ENCODE measurements around the gene CHST11.

CHST11 gene

GRCh38 chr12:104588047-104588920 lies 131.5 kb downstream of the CHST11 start:
- Histone ChIP-seq H3K4me3 (ENCODE audit: low read depth, low read length) (no peak overlapping the region), H3K36me3 (ENCODE audit: control insufficient read depth, insufficient read depth, low read length) (no peaks in the 10 kb centered on the region), H3K27ac (ENCODE audit: low read depth, low read length) (no peak overlapping the region), H3K9ac (ENCODE audit: low read depth, low read length) (no peak overlapping the region), H3K4me1 (ENCODE audit: control insufficient read depth, insufficient read depth, low read length) (no peaks in the 10 kb centered on the region), H3K27me3 (ENCODE audit: control insufficient read depth, insufficient read depth, low read length) (no peaks in the 10 kb centered on the region), H3K9me3 (ENCODE audit: control insufficient read depth, insufficient read depth, low read length) (no peaks in the 10 kb centered on the region)

- no peaks in the 10 kb centered on the region for H3K36me3 ChIP-seq (ENCODE audit: control insufficient read depth, insufficient read depth, low read length)
- no peak overlapping the region for H3K9ac ChIP-seq (ENCODE audit: low read depth, low read length)
- H3K27me3 ChIP-seq (ENCODE audit: control insufficient read depth, insufficient read depth, low read length): no peaks in the 10 kb centered on the region
- H3K4me3 ChIP-seq (ENCODE audit: low read depth, low read length): no peak overlapping the region
- no peaks in the 10 kb centered on the region for H3K9me3 ChIP-seq (ENCODE audit: control insufficient read depth, insufficient read depth, low read length)
- H3K27ac ChIP-seq (ENCODE audit: low read depth, low read length): no peak overlapping the region
- no peaks in the 10 kb centered on the region for H3K4me1 ChIP-seq (ENCODE audit: control insufficient read depth, insufficient read depth, low read length)
Observed at GRCh38 chr12:104588921-104589590, 132.3 kb downstream of the CHST11 start.

- Histone ChIP-seq H3K4me1 (ENCODE audit: control insufficient read depth, insufficient read depth, low read length) (no peaks in the 10 kb centered on the region), H3K9me3 (ENCODE audit: control insufficient read depth, insufficient read depth, low read length) (no peaks in the 10 kb centered on the region), H3K27ac (ENCODE audit: low read depth, low read length) (no peak overlapping the region), H3K27me3 (ENCODE audit: control insufficient read depth, insufficient read depth, low read length) (no peaks in the 10 kb centered on the region), H3K4me3 (ENCODE audit: low read depth, low read length) (no peak overlapping the region), H3K36me3 (ENCODE audit: control insufficient read depth, insufficient read depth, low read length) (no peaks in the 10 kb centered on the region), H3K9ac (ENCODE audit: low read depth, low read length) (no peak overlapping the region)
Observed at GRCh38 chr12:104590022-104590421, 133.3 kb downstream of the CHST11 start.

GRCh38 chr12:104591257-104591885 lies 134.6 kb downstream of the CHST11 start:
- Histone ChIP-seq H3K4me3 (ENCODE audit: low read depth, low read length) (no peak overlapping the region), H3K36me3 (ENCODE audit: control insufficient read depth, insufficient read depth, low read length) (no peaks in the 10 kb centered on the region), H3K9me3 (ENCODE audit: control insufficient read depth, insufficient read depth, low read length) (no peaks in the 10 kb centered on the region), H3K27ac (ENCODE audit: low read depth, low read length) (no peak overlapping the region), H3K9ac (ENCODE audit: low read depth, low read length) (no peak overlapping the region), H3K4me1 (ENCODE audit: control insufficient read depth, insufficient read depth, low read length) (no peaks in the 10 kb centered on the region), H3K27me3 (ENCODE audit: control insufficient read depth, insufficient read depth, low read length) (no peaks in the 10 kb centered on the region)

- H3K9ac ChIP-seq (ENCODE audit: low read depth, low read length): no peak overlapping the region
- H3K4me1 ChIP-seq (ENCODE audit: control insufficient read depth, insufficient read depth, low read length): peaks cover 13% of the 10 kb centered on the region; the same call in 1 of the 2 replicates
- no peak overlapping the region for H3K27ac ChIP-seq (ENCODE audit: low read depth, low read length)
- no peak overlapping the region for H3K4me3 ChIP-seq (ENCODE audit: low read depth, low read length)
- no peaks in the 10 kb centered on the region for H3K9me3 ChIP-seq (ENCODE audit: control insufficient read depth, insufficient read depth, low read length)
- no peaks in the 10 kb centered on the region for H3K27me3 ChIP-seq (ENCODE audit: control insufficient read depth, insufficient read depth, low read length)
- H3K36me3 ChIP-seq (ENCODE audit: control insufficient read depth, insufficient read depth, low read length): no peaks in the 10 kb centered on the region
Observed at GRCh38 chr12:104593482-104593881, 136.7 kb downstream of the CHST11 start.

GRCh38 chr12:104596134-104596799 lies 139.5 kb downstream of the CHST11 start:
- Histone ChIP-seq H3K4me3 (ENCODE audit: low read depth, low read length) (no peak overlapping the region), H3K9me3 (ENCODE audit: control insufficient read depth, insufficient read depth, low read length) (no peaks in the 10 kb centered on the region), H3K4me1 (ENCODE audit: control insufficient read depth, insufficient read depth, low read length) (peaks cover 13% of the 10 kb centered on the region; the same call in 1 of the 2 replicates), H3K9ac (ENCODE audit: low read depth, low read length) (no peak overlapping the region), H3K27me3 (ENCODE audit: control insufficient read depth, insufficient read depth, low read length) (no peaks in the 10 kb centered on the region), H3K36me3 (ENCODE audit: control insufficient read depth, insufficient read depth, low read length) (no peaks in the 10 kb centered on the region), H3K27ac (ENCODE audit: low read depth, low read length) (no peak overlapping the region)

- Histone ChIP-seq H3K27me3 (ENCODE audit: control insufficient read depth, insufficient read depth, low read length) (no peaks in the 10 kb centered on the region), H3K4me3 (ENCODE audit: low read depth, low read length) (no peak overlapping the region), H3K27ac (ENCODE audit: low read depth, low read length) (no peak overlapping the region), H3K9me3 (ENCODE audit: control insufficient read depth, insufficient read depth, low read length) (no peaks in the 10 kb centered on the region), H3K9ac (ENCODE audit: low read depth, low read length) (no peak overlapping the region), H3K36me3 (ENCODE audit: control insufficient read depth, insufficient read depth, low read length) (no peaks in the 10 kb centered on the region), H3K4me1 (ENCODE audit: control insufficient read depth, insufficient read depth, low read length) (peaks cover 17% of the 10 kb centered on the region; the same call in 1 of the 2 replicates)
Observed at GRCh38 chr12:104596898-104597843, 140.4 kb downstream of the CHST11 start.

- Histone ChIP-seq H3K4me3 (ENCODE audit: low read depth, low read length) (no peak overlapping the region), H3K27ac (ENCODE audit: low read depth, low read length) (no peak overlapping the region), H3K4me1 (ENCODE audit: control insufficient read depth, insufficient read depth, low read length) (peaks cover 17% of the 10 kb centered on the region; the same call in 1 of the 2 replicates), H3K36me3 (ENCODE audit: control insufficient read depth, insufficient read depth, low read length) (no peaks in the 10 kb centered on the region), H3K9me3 (ENCODE audit: control insufficient read depth, insufficient read depth, low read length) (no peaks in the 10 kb centered on the region), H3K27me3 (ENCODE audit: control insufficient read depth, insufficient read depth, low read length) (no peaks in the 10 kb centered on the region), H3K9ac (ENCODE audit: low read depth, low read length) (no peak overlapping the region)
Observed at GRCh38 chr12:104598342-104599271, 141.9 kb downstream of the CHST11 start.

- H3K27ac ChIP-seq (ENCODE audit: low read depth, low read length): no peak overlapping the region
- H3K4me3 ChIP-seq (ENCODE audit: low read depth, low read length): no peak overlapping the region
- H3K9ac ChIP-seq (ENCODE audit: low read depth, low read length): no peak overlapping the region
- H3K36me3 ChIP-seq (ENCODE audit: control insufficient read depth, insufficient read depth, low read length): no peaks in the 10 kb centered on the region
- H3K4me1 ChIP-seq (ENCODE audit: control insufficient read depth, insufficient read depth, low read length): peaks cover 23% of the 10 kb centered on the region
- H3K9me3 ChIP-seq (ENCODE audit: control insufficient read depth, insufficient read depth, low read length): no peaks in the 10 kb centered on the region
- no peaks in the 10 kb centered on the region for H3K27me3 ChIP-seq (ENCODE audit: control insufficient read depth, insufficient read depth, low read length)
Observed at GRCh38 chr12:104599272-104600035, 142.7 kb downstream of the CHST11 start.

Measured in HUES48 (cell line).